Heart left ventricle (tissue), 16 donors: ENCODE results near the gene PSMD4. TPM values are rescaled to one million over a fixed set of nuclear protein-coding genes. Genes with fewer than 3 reads are reported as not detected.
A peak's percentile ranks its signal among the peaks of the same experiment; 100 is the strongest.

Source experiments
- ATAC-seq, 4 donors: fragments of 200-7000 bp; cut with Tn5 transposase; one replicate each; pipeline ENCODE4 v1.9.1; 2020 to 2022; ENCODE audit warnings: moderate library complexity in 4 of 4, mild to moderate bottlenecking in 3 of 4, moderate number of reproducible peaks in 1 of 4
- DNase-seq, 5 donors: peaks; one replicate each; pipeline ENCODE4 v3.0.0-alpha.2; 2020
- H3K27ac ChIP-seq, 12 donors: fragments of 200-600 bp; sonication (generic) in 4 of 12; one replicate each; pipeline versions ENCODE4 v1.5.0 to v1.8.0; 2016 to 2022; ENCODE audit warnings: mild to moderate bottlenecking in 2 of 12
- H3K27me3 ChIP-seq, 9 donors: fragments of 200-600 bp; sonication (generic) in 2 of 9; one replicate each; pipeline versions ENCODE4 v1.5.1 to v1.8.0; 2016 to 2022; ENCODE audit warnings: mild to moderate bottlenecking in 3 of 9
- H3K36me3 ChIP-seq, 9 donors: fragments of 200-600 bp; sonication (generic) in 2 of 9; one replicate each; pipeline versions ENCODE4 v1.5.0 to v1.8.0; 2018 to 2022; ENCODE audit warnings: mild to moderate bottlenecking in 2 of 9
- H3K4me1 ChIP-seq, 12 donors: fragments of 200-600 bp; sonication (generic) in 4 of 12; one replicate each; pipeline versions ENCODE4 v1.5.0 to v1.8.0; 2016 to 2022; ENCODE audit warnings: mild to moderate bottlenecking in 3 of 12
- H3K4me3 ChIP-seq, 12 donors: fragments of 200-600 bp; sonication (generic) in 4 of 12; one replicate each; pipeline versions ENCODE4 v1.5.0 to v1.8.0; 2017 to 2022; ENCODE audit warnings: mild to moderate bottlenecking in 9 of 12, moderate library complexity in 4 of 12
- H3K9me3 ChIP-seq, 12 donors: fragments of 200-600 bp; sonication (generic) in 4 of 12; one replicate each; pipeline versions ENCODE4 v1.5.0 to v1.8.0; 2016 to 2022; ENCODE audit warnings: mild to moderate bottlenecking in 1 of 12
- CTCF ChIP-seq, 12 donors: fragments of 200-600 bp; sonication (generic) in 4 of 12; IDR thresholded peaks; one replicate each; pipeline versions ENCODE4 v1.5.0 to v1.8.0; 2018 to 2022; ENCODE audit warnings: antibody characterized with exemption in 12 of 12, mild to moderate bottlenecking in 5 of 12
- POLR2A ChIP-seq, 2 donors: fragments of 450-650 bp; IDR thresholded peaks; one replicate each; pipeline ENCODE4 v1.6.1; 2017; ENCODE audit warnings: antibody characterized with exemption in 2 of 2, mild to moderate bottlenecking in 2 of 2, moderate library complexity in 2 of 2
- WGBS, 4 donors: extraction: QIAGEN DNeasy Blood & Tissue Kit in 2 of 4; methylation state at CpG; one replicate each; pipeline versions ENCODE4 v1.1.5 to v1.1.7; 2013 to 2018; 5-methylcytosine and 5-hydroxymethylcytosine counted together
- intact Hi-C, 10 donors: fragments of 100-400 bp; cut with DNase I; formaldehyde crosslinking; loops; one replicate each; pipeline versions ENCODE4 v1.11.1 to v1.14.2; 2022
- polyA plus RNA-seq, 2 donors: library from polyadenylated mRNA; stranded (reverse); fragments of 200-250 nt; gene quantifications; one replicate each; pipeline ENCODE4 v1.2.3, GENCODE V29; 2013
- total RNA-seq, 9 donors: library from RNA; depleted of rRNA in 2 of 9; stranded (reverse); fragments of >200 nt in 2 of 9; fragmentation: NEBNext Ultra II Directional in 3 of 9; extraction: Animal tissue kit (Norgen Biotek cat#: 25700) in 3 of 9; gene quantifications; one replicate each; pipeline versions ENCODE4 v1.1.0 to v1.2.4, GENCODE V29; 2016 to 2023
- donor health status: ischemic (EF 13 %, LVEDD 7.1; RV severe dilation, severe dysfunction).
- donor health status: healthy with polysubstance abuse.
- donor health status: DM: no; HTN: yes; CAD: no.
- donor health status: DM: no; HTN: no; CAD: no.
- donor health status: ischemic (EF 25% LVEDD 6.9; RV normal size, moderate dysfunction).
- donor health status: ischemic (EF 25% LVEDD 5.7; RV mildly dilated, moderate dysfunction).
- donor health status: healthy.
- donor health status: DM: yes; HTN: yes; CAD: no.
- donor health status: ischemic (EF 35%, LVEDD 5.7; RV mildly dilated, moderate dysfunction).
- donor health status: nonischemic (EF 11% LVEDD 7.7; RV severe dilation, severe dysfunction).
- donor health status: DM: yes; HTN: yes; CAD: no.
- donor health status: PGD.
- donor health status: ischemic (EF 29% LVEDD 5.4; RV normal size, mild dysfunction).
- donor health status: nonischemic (EF 23%, LVEDD 6.1; RV moderate dilation, normal function).

Gene PSMD4
- total and polyA plus RNA-seq, 11 donors = 127 to 231 (median 143) TPM

GRCh38 chr1:151235235-151235634 is 19.3 kb upstream of the PSMD4 start:
- ATAC-seq = no peak
- no peaks in the 10 kb centered on the region for H3K9me3 ChIP-seq
- no peak overlapping the region for H3K27ac ChIP-seq
- intact Hi-C loops = loop anchor here in 1 of 10 donors (10.0 kb wide), 1 partner anchor 50 kb away; no protein-coding TSS in a partner anchor
- peaks cover 0 to 100% (median 100%) of the 10 kb centered on the region in 9 donors for H3K36me3 ChIP-seq
- 75 to 96% (median 88%) methylated on average over 6 of the region's 6 CpGs for WGBS, 4 donors
- no peaks in the 10 kb centered on the region for H3K27me3 ChIP-seq
- DNase-seq = no peak
- peaks cover 0 to 12% (median 0%) of the 10 kb centered on the region in 12 donors for H3K4me1 ChIP-seq
- no peak overlapping the region for H3K4me3 ChIP-seq
- TF ChIP-seq POLR2A (IDR thresholded peaks at IDR 0.05) = no peak
- no peak for TF ChIP-seq CTCF (IDR thresholded peaks at IDR 0.05)

GRCh38 chr1:151237678-151238466 is 16.7 kb upstream of the PSMD4 start:
- no peak for ATAC-seq
- intact Hi-C loops = loop anchor here in 1 of 10 donors (10.0 kb wide), 1 partner anchor 53 kb away; no protein-coding TSS in a partner anchor
- peak overlapping the region in 2 of 12 donors; percentile 9 to 51 for H3K27ac ChIP-seq

GRCh38 chr1:151238467-151238739 is 16.1 kb upstream of the PSMD4 start:
- ATAC-seq = peak in 2 of 4 donors; percentile 49 to 73
- DNase-seq = no peak
- H3K4me3 ChIP-seq = no peak overlapping the region
- peak overlapping the region in 2 of 12 donors; percentile 9 to 51 for H3K27ac ChIP-seq
- H3K27me3 ChIP-seq = no peaks in the 10 kb centered on the region
- H3K4me1 ChIP-seq = peaks cover 0 to 12% (median 0%) of the 10 kb centered on the region in 12 donors
- intact Hi-C loops = loop anchor here in 1 of 10 donors (10.0 kb wide), 1 partner anchor 54 kb away; no protein-coding TSS in a partner anchor
- no peaks in the 10 kb centered on the region for H3K9me3 ChIP-seq
- peaks cover 1 to 100% (median 100%) of the 10 kb centered on the region in 9 donors for H3K36me3 ChIP-seq
- TF ChIP-seq CTCF (IDR thresholded peaks at IDR 0.05) (no peak), POLR2A (IDR thresholded peaks at IDR 0.05) (no peak)
- WGBS, 4 donors = 37 to 48% (median 39%) methylated on average over 1 of the region's 1 CpG

More at GRCh38 chr1:151237678-151238466, 16.7 kb upstream of the PSMD4 start:
- TF ChIP-seq POLR2A (IDR thresholded peaks at IDR 0.05) (no peak), CTCF (IDR thresholded peaks at IDR 0.05) (no peak)
- Histone ChIP-seq H3K36me3 (peaks cover 0 to 100% (median 100%) of the 10 kb centered on the region in 9 donors), H3K4me1 (peaks cover 0 to 12% (median 0%) of the 10 kb centered on the region in 12 donors), H3K9me3 (no peaks in the 10 kb centered on the region), H3K4me3 (no peak overlapping the region), H3K27me3 (no peaks in the 10 kb centered on the region)
- WGBS, 4 donors = 86 to 89% (median 87%) methylated on average over 4 of the region's 4 CpGs
- DNase-seq = no peak

- ATAC-seq (no peak), DNase-seq (no peak)
- no peak for TF ChIP-seq CTCF (IDR thresholded peaks at IDR 0.05)
- no peak for TF ChIP-seq POLR2A (IDR thresholded peaks at IDR 0.05)
- Histone ChIP-seq H3K36me3 (peaks cover 5 to 100% (median 100%) of the 10 kb centered on the region in 9 donors), H3K4me3 (no peak overlapping the region), H3K4me1 (peaks cover 0 to 12% (median 0%) of the 10 kb centered on the region in 12 donors), H3K27ac (no peak overlapping the region), H3K27me3 (no peaks in the 10 kb centered on the region), H3K9me3 (no peaks in the 10 kb centered on the region)
- intact Hi-C loops = loop anchor here in 1 of 10 donors (5.0 kb wide), 1 partner anchor 35 kb away; no protein-coding TSS in a partner anchor
- WGBS, 4 donors = 89 to 95% (median 93%) methylated on average over 2 of the region's 2 CpGs
Observed at GRCh38 chr1:151242442-151242841, 12.1 kb upstream of the PSMD4 start.
